OCI-LY7 (cell line): ENCODE data around the gene SMR3B. TPM values are rescaled to one million over a fixed set of nuclear protein-coding genes. Genes with fewer than 3 reads are reported as not detected.

Source experiments
- Bru-seq: library from RNA; stranded (reverse); fragments of 400-500 nt; gene quantifications from one replicate; lab custom pipeline; 2021; lab: Mats Ljungman, UMichigan
- BruChase-seq, 2 experiments: library from RNA; stranded (reverse); fragments of 400-500 nt; gene quantifications; one replicate each; lab custom pipeline; 2021; lab: Mats Ljungman, UMichigan
- BruUV-seq: library from RNA; stranded (reverse); fragments of 400-500 nt; replicated peaks from 2 replicates; lab custom pipeline; 2021; lab: Mats Ljungman, UMichigan
- CTCF ChIA-PET: fragments of 300-600 bp; sonication (Branson Sonifier 250); formaldehyde crosslinking; loops from one replicate; lab custom pipeline; 2022; ENCODE audit warnings: antibody characterized with exemption; ENCODE audit not compliant: unreplicated experiment; lab: Charles Lee
- POLR2A ChIA-PET: fragments of 300-600 bp; sonication (Branson Sonifier 250); formaldehyde crosslinking; loops from one replicate; lab custom pipeline; 2022; ENCODE audit warnings: antibody characterized with exemption; lab: Charles Lee
- DNase-seq: peaks from one replicate; pipeline ENCODE4 v3.0.0-alpha.2; 2015; ENCODE audit warnings: low spot score
- H2AFZ ChIP-seq: fragments of 200-600 bp; sonication (generic), shearing (Covaris generic); 2 replicates; pipeline ENCODE4 v1.6.1; 2014; ENCODE audit warnings: mild to moderate bottlenecking, antibody characterized with exemption, low read length, moderate library complexity
- H3K27ac ChIP-seq: fragments of 200-600 bp; sonication (generic); 2 replicates; pipeline ENCODE4 v1.5.1; 2014; ENCODE audit warnings: mixed run types, low read depth, mild to moderate bottlenecking, moderate library complexity, low read length, inconsistent platforms; ENCODE audit not compliant: poor library complexity, severe bottlenecking
- H3K36me3 ChIP-seq: fragments of 200-600 bp; sonication (generic); 2 replicates; pipeline ENCODE4 v1.6.1; 2014; ENCODE audit warnings: mild to moderate bottlenecking, antibody characterized with exemption, low read length, moderate library complexity, mixed read lengths; ENCODE audit not compliant: insufficient read depth
- H3K4me1 ChIP-seq: fragments of 200-600 bp; sonication (generic); 2 replicates; pipeline ENCODE4 v1.5.1; 2014; ENCODE audit warnings: mild to moderate bottlenecking, low read length; ENCODE audit not compliant: insufficient read depth, poor library complexity, severe bottlenecking
- H3K4me2 ChIP-seq: fragments of 200-600 bp; sonication (generic); 2 replicates; pipeline ENCODE4 v1.6.1; 2014; ENCODE audit warnings: mild to moderate bottlenecking, low read length
- H3K4me3 ChIP-seq: fragments of 200-600 bp; sonication (generic); 2 replicates; pipeline ENCODE4 v1.5.1; 2014; ENCODE audit warnings: mild to moderate bottlenecking, low read depth, low read length; ENCODE audit not compliant: poor library complexity, severe bottlenecking
- H3K79me2 ChIP-seq: fragments of 200-600 bp; sonication (generic); 2 replicates; pipeline ENCODE4 v1.6.1; 2016; ENCODE audit warnings: low read depth, mild to moderate bottlenecking, low read length, moderate library complexity, mixed read lengths; ENCODE audit not compliant: insufficient read depth
- H3K9me2 ChIP-seq: fragments of 200-600 bp; sonication (generic); 2 replicates; pipeline ENCODE4 v1.6.1; 2016; ENCODE audit warnings: mild to moderate bottlenecking, low read length, mixed read lengths; ENCODE audit not compliant: insufficient read depth
- H3K9me3 ChIP-seq: fragments of 200-600 bp; sonication (generic); 2 replicates; pipeline ENCODE4 v1.6.1; 2014; ENCODE audit warnings: mild to moderate bottlenecking, mixed run types, low read length, mixed read lengths
- H4K20me1 ChIP-seq: fragments of 200-600 bp; sonication (generic); 2 replicates; pipeline ENCODE4 v1.6.1; 2014; ENCODE audit warnings: mild to moderate bottlenecking, antibody characterized with exemption, low read length, moderate library complexity, mixed read lengths; ENCODE audit not compliant: insufficient read depth
- CTCF ChIP-seq: fragments of 200-600 bp; sonication (generic); conservative IDR thresholded peaks from 2 replicates; pipeline ENCODE4 v1.5.1; 2014; ENCODE audit warnings: mild to moderate bottlenecking, antibody characterized with exemption, low read length, moderate library complexity, mixed read lengths
- EZH2phosphoT487 ChIP-seq: fragments of 200-600 bp; sonication (generic); IDR thresholded peaks from 2 replicates; pipeline ENCODE4 v1.6.1; 2018; ENCODE audit warnings: low read depth, borderline replicate concordance, mild to moderate bottlenecking, mixed run types, antibody characterized with exemption, low read length, moderate library complexity, mixed read lengths
- intact Hi-C: fragments of 100-400 bp; cut with micrococcal nuclease; formaldehyde crosslinking; loops from one replicate; pipeline ENCODE4 v1.10.0; 2022; ENCODE audit not compliant: unreplicated experiment
- long read RNA-seq: library from polyadenylated mRNA; stranded (forward); transcript quantifications from one replicate; pipeline ENCODE4 v2.0.0, GENCODE V29; 2022
- total RNA-seq, 2 experiments: library from RNA; depleted of rRNA in 1 of 2; stranded (reverse); fragments of >200 nt in 1 of 2; shearing (Covaris generic) in 1 of 2; gene quantifications; 2 replicates each; pipeline ENCODE4 v1.2.3, GENCODE V29; 2014 to 2022

The SMR3B gene
- not detected in 2 replicates for total RNA-seq (2014; rRNA removed; shearing (Covaris generic))
- not detected in 2 replicates for total RNA-seq (2022)
- percentile 6 among the genes with signal in this experiment for Bru-seq, nascent RNA
- BruChase-seq, experiment 1, labeled RNA remaining after a 6-hour chase, result not detected
- BruChase-seq, experiment 2, labeled RNA remaining after a 2-hour chase, result not detected
- long read RNA-seq, result 0 reads

DNA sequence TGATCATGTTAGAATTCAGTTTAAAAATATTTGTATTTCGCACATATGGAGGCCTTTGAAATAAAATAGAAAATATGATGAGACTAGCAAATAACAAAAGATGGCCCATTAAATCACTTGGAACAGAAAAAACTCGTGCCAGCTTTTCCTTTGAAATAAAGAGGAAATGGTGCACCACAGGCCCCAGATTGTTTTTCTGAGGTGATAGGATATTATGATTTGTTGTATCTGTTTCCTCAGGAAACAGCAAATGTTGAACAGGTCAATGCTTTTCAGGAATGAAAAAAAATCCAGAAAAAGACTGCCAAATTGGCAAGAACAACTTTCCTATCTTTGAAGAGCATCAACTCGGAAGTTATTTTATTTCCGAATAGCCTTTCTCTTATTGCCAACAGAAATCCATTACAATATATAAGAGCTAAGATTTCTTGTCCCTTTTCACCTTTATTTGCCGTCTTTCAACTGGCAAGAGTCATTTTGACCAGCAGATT lies at the start of gene SMR3B:
SMR3B (plus strand) TSS at position 441 of the 491 bp plus-strand sequence. CDS start 1,380 bp downstream, outside the sequence.
- intact Hi-C loops, result no loop called here
- BruUV-seq, result no TSS peak
- no peaks in the 10 kb centered on the region for H3K36me3 ChIP-seq
- no peak within 1 kb of the TSS for H3K27ac ChIP-seq
- H3K9me2 ChIP-seq, result no peaks in the 10 kb centered on the region
- no peaks in the 10 kb centered on the region for H4K20me1 ChIP-seq
- H2AFZ ChIP-seq, result no peak within 1 kb of the TSS
- TF ChIP-seq EZH2phosphoT487 (no peak), CTCF (no peak)
- ChIA-PET POLR2A (no interaction called here), CTCF (no interaction called here)
- DNase-seq, result no peak
- H3K9me3 ChIP-seq, result no peaks in the 10 kb centered on the region
- no peaks in the 10 kb centered on the region for H3K4me1 ChIP-seq
- no peak within 1 kb of the TSS for H3K4me3 ChIP-seq
- no peak within 1 kb of the TSS for H3K4me2 ChIP-seq
- no peaks in the 10 kb centered on the region for H3K79me2 ChIP-seq

DNA sequence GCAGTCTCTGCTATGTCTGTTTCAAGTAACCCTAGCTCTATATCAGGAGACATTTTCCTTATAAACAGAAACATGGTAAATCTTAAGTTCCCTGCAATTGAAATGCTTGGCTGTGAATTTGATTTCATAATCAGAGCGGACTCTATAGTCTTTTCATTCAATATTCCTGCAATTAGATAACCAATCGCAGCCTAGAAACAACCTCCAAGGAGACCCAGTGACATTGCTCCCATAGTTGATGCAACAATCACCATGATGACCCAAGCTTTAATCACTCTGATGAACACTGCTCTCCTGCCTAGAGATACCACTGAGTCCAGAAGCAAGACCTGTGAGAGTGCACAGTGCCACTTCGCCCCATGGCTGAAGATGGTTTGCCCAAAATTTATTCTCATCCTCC lies 48.2 kb upstream of the SMR3B start, which contains the start of gene CABS1:
CABS1 (plus strand) TSS at position 301 of the 400 bp plus-strand sequence; CDS start at position 360, 59 bp downstream.
- H3K4me1 ChIP-seq, result no peaks in the 10 kb centered on the region
- H4K20me1 ChIP-seq, result no peaks in the 10 kb centered on the region; the same call in 1 of the 2 replicates
- H2AFZ ChIP-seq, result no peak within 1 kb of the TSS
- TF ChIP-seq EZH2phosphoT487, result no peak
- TF ChIP-seq CTCF, result no peak
- intact Hi-C loops, result no loop called here
- POLR2A ChIA-PET, result interaction anchor here (0.6 kb wide), 1 partner anchor 141 kb away, joined by 3 read pairs; no protein-coding TSS in a partner anchor
- no peaks in the 10 kb centered on the region for H3K36me3 ChIP-seq
- no peak for DNase-seq
- no peak within 1 kb of the TSS for H3K4me2 ChIP-seq
- H3K27ac ChIP-seq, result no peak within 1 kb of the TSS
- H3K79me2 ChIP-seq, result no peaks in the 10 kb centered on the region
- H3K4me3 ChIP-seq, result no peak within 1 kb of the TSS
- no peaks in the 10 kb centered on the region for H3K9me3 ChIP-seq
- CTCF ChIA-PET, result interaction anchor here (0.5 kb wide), 1 partner anchor 628 kb away, joined by 3 read pairs; no protein-coding TSS in a partner anchor
- no TSS peak for BruUV-seq
- H3K9me2 ChIP-seq, result no peaks in the 10 kb centered on the region

DNA sequence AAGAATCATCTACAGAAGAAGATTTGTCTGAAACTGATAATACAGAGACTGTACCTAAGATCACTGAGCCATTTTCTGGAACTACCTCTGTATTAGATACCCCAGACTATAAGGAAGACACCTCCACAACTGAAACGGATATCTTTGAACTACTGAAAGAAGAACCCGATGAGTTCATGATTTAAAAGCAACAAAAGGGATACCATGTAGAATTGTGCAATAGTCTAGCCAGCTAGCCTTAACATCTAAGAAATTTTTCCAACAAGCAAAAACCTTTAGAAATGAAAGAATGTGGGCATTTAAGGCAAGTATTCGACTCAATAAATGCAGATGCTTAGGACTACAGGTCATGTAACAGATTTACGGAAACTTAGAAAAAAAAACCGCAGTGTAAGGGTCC lies 46.9 kb upstream of the SMR3B start:
- H4K20me1 ChIP-seq, result no peaks in the 10 kb centered on the region; the same call in 1 of the 2 replicates
- H3K79me2 ChIP-seq, result no peaks in the 10 kb centered on the region
- H3K9me3 ChIP-seq, result no peaks in the 10 kb centered on the region
- no peak overlapping the region for H3K4me2 ChIP-seq
- no peaks in the 10 kb centered on the region for H3K4me1 ChIP-seq
- no peaks in the 10 kb centered on the region for H3K36me3 ChIP-seq
- no peak overlapping the region for H3K4me3 ChIP-seq
- intact Hi-C loops, result no loop called here
- POLR2A ChIA-PET, result interaction anchor here (0.7 kb wide), 1 partner anchor 39 kb away, joined by 3 read pairs; no protein-coding TSS in a partner anchor
- H2AFZ ChIP-seq, result no peak overlapping the region
- H3K9me2 ChIP-seq, result no peaks in the 10 kb centered on the region
- DNase-seq, result no peak
- H3K27ac ChIP-seq, result no peak overlapping the region
- CTCF ChIA-PET, result no interaction called here
- BruUV-seq, result no TSS peak
- TF ChIP-seq EZH2phosphoT487 (no peak), CTCF (no peak)
